HepG2 (cell line): ENCODE results near the gene FAM118B. TPM values are rescaled to one million over a fixed set of nuclear protein-coding genes. Genes with fewer than 3 reads are reported as not detected.
A peak's percentile ranks its signal among the peaks of the same experiment; 100 is the strongest.

Source experiments
- FOSL1 ChIP-seq: sonication (generic); formaldehyde crosslinking; IDR thresholded peaks from 2 replicates; pipeline ENCODE4 v1.9.0; 2021; ENCODE audit warnings: missing genetic modification reagents, borderline replicate concordance
- HMGA1 ChIP-seq: sonication (generic); formaldehyde crosslinking; conservative IDR thresholded peaks from 2 replicates; pipeline ENCODE4 v1.4.0; 2020; ENCODE audit warnings: missing genetic modification reagents
- HNRNPLL ChIP-seq: fragments of 200-400 bp; formaldehyde crosslinking; IDR thresholded peaks from 2 replicates; pipeline ENCODE4 v1.6.1; 2017; ENCODE audit warnings: mild to moderate bottlenecking, low read depth, low read length; ENCODE audit not compliant: poor library complexity, severe bottlenecking
- JDP2 ChIP-seq: sonication (generic); formaldehyde crosslinking; IDR thresholded peaks from 2 replicates; pipeline ENCODE4 v1.8.1; 2022; ENCODE audit warnings: missing genetic modification reagents, borderline replicate concordance
- NCOA1 ChIP-seq: sonication (generic); formaldehyde crosslinking; IDR thresholded peaks from 2 replicates; pipeline ENCODE4 v1.9.0; 2021; ENCODE audit warnings: missing genetic modification reagents
- POLR2A ChIP-seq, 2 experiments: IDR thresholded peaks; 2 replicates each; pipeline ENCODE4 v1.6.1; 2011; ENCODE audit warnings: low read depth in 2 of 2, low read length in 2 of 2, mild to moderate bottlenecking in 1 of 2, moderate library complexity in 1 of 2; ENCODE audit not compliant: insufficient read depth in 1 of 2
- SATB2 ChIP-seq: sonication (generic); formaldehyde crosslinking; IDR thresholded peaks from 2 replicates; pipeline ENCODE4 v1.5.0; 2020; ENCODE audit warnings: missing genetic modification reagents
- SRY ChIP-seq: sonication (generic); formaldehyde crosslinking; IDR thresholded peaks from 2 replicates; pipeline ENCODE4 v1.8.0; 2022; ENCODE audit warnings: mild to moderate bottlenecking, missing genetic modification reagents
- ZBTB1 ChIP-seq: sonication (generic); formaldehyde crosslinking; IDR thresholded peaks from 2 replicates; pipeline ENCODE4 v1.4.0; 2020; ENCODE audit warnings: missing genetic modification reagents, borderline replicate concordance
- ZEB1 ChIP-seq: IDR thresholded peaks from 2 replicates; pipeline ENCODE4 v1.6.1; 2012; ENCODE audit warnings: mild to moderate bottlenecking, low read depth, inconsistent platforms; ENCODE audit not compliant: insufficient replicate concordance
- ZNF101 ChIP-seq: sonication (generic); formaldehyde crosslinking; IDR thresholded peaks from 2 replicates; pipeline ENCODE4 v1.4.0; 2020; ENCODE audit warnings: mild to moderate bottlenecking, low read depth, missing genetic modification reagents, borderline replicate concordance
- ZNF20 ChIP-seq: sonication (generic); formaldehyde crosslinking; IDR thresholded peaks from 2 replicates; pipeline ENCODE4 v1.4.0; 2020; ENCODE audit warnings: mild to moderate bottlenecking, moderate library complexity, missing genetic modification reagents
- ZNF326 ChIP-seq: sonication (generic); formaldehyde crosslinking; IDR thresholded peaks from 2 replicates; pipeline ENCODE4 v1.4.0; 2020; ENCODE audit warnings: missing genetic modification reagents, borderline replicate concordance
- ZNF432 ChIP-seq: sonication (generic); formaldehyde crosslinking; IDR thresholded peaks from 2 replicates; pipeline ENCODE4 v1.5.0; 2020; ENCODE audit warnings: missing genetic modification reagents, mild to moderate bottlenecking, borderline replicate concordance
- polyA plus RNA-seq, 8 experiments: library from polyadenylated mRNA; depleted of rRNA in 3 of 8; stranded (reverse) in 7 of 8; unstranded in 1 of 8; fragments of >200 nt; fragmentation: Illumina TruSeq in 4 of 8; extraction: Trizol in 4 of 8; gene quantifications; 2 replicates each; pipeline versions ENCODE4 v1.2.1 to v1.2.3, GENCODE V29; 2011 to 2016; ENCODE audit warnings: low read depth in 4 of 8, missing spikeins in 1 of 8, mixed read lengths in 1 of 8; ENCODE audit not compliant: insufficient read depth in 1 of 8
- total RNA-seq, 5 experiments: library from RNA; depleted of rRNA; stranded (reverse); fragments of >200 nt; fragmentation: Illumina TruSeq; extraction: Trizol; gene quantifications; 2 replicates each; pipeline ENCODE4 v1.2.3, GENCODE V29; 2016; ENCODE audit warnings: low read depth in 1 of 5
- TF ChIP-seq, protein P1 (sequence below): sonication (generic); formaldehyde crosslinking; IDR thresholded peaks from 2 replicates; pipeline ENCODE4 v1.4.0; 2020; ENCODE audit warnings: missing genetic modification reagents, borderline replicate concordance
- TF ChIP-seq, protein P2 (sequence below): sonication (generic); formaldehyde crosslinking; IDR thresholded peaks from 2 replicates; pipeline ENCODE4 v1.8.0; 2022; ENCODE audit warnings: mild to moderate bottlenecking, missing genetic modification reagents, moderate library complexity
- TF ChIP-seq, protein P3 (sequence below): sonication (generic); formaldehyde crosslinking; IDR thresholded peaks from 2 replicates; pipeline ENCODE4 v1.9.0; 2021; ENCODE audit warnings: missing genetic modification reagents, borderline replicate concordance
- TF ChIP-seq, protein P4 (sequence below): sonication (generic); formaldehyde crosslinking; IDR thresholded peaks from 2 replicates; pipeline ENCODE4; 2020; ENCODE audit warnings: missing genetic modification reagents, mild to moderate bottlenecking, borderline replicate concordance

The FAM118B gene
- total and polyA plus RNA-seq, 2 of the 13 experiments (the other 11 are each of a cell fraction or from before 2014, with no cell fraction given): 10.2 to 25.7 TPM

DNA sequence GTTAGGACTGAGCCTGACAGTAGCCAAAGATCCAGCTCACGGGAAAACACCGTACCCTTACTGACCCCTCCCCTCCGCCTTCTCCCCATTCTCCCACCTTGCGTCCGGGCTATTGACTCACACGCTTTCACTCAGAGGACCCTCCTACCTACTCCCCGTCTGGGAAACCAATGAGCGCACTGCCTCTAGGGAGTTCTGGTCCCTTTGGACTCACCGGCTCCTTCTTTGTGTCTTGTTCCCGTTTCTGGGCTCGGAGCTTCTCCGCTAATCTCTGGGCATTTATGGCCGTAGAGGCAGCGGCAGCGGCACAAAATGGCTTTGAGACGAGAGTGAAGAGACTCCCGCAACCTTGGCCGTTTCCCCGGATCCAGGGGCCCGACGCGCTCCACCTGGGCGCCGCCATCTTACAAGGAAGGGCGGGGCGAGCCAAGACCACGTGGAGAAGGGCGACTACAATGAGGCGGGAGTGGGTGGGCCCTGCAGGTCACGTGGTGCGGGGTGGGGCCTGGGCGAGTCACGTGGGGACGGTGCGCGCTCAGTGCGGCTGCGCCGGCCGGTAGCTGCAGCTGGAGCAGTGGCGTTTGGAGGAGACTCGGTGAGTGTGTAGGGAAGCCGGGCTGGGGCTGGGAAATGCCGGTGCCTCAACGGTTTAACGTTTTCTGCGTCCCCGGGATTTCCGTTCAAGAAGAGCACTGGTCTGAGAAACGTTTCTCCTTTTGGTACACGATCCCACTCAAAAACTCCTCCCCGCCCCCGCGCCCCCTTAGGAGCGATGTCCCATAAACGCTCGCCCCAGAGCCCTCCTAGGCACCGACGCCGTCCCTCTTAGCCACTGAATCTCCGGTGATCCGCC, at the start of gene FAM118B, which contains the start of gene RPUSD4 (continued):
- TF ChIP-seq ZNF101 (CRISPR knock-in tag) (peak; percentile 94; the same call in 1 of the 2 replicates), ZEB1 (no peak), NCOA1 (CRISPR knock-in tag) (peak; percentile 94), ZNF20 (CRISPR knock-in tag) (no peak), SATB2 (CRISPR knock-in tag) (0 out of 2 replicates have a peak, but pooled peaks have one; percentile 70), JDP2 (CRISPR knock-in tag) (no peak), SRY (no peak), ZNF326 (no peak), HNRNPLL (peak; percentile 47), POLR2A (IDR thresholded peaks at IDR 0.05; ENCODE audit: insufficient read depth in 1 of 2, low read depth in 2 of 2, low read length in 2 of 2) (peak; percentile 87 to 91), ZNF432 (CRISPR knock-in tag) (no peak), FOSL1 (CRISPR knock-in tag) (no peak), ZBTB1 (no peak), HMGA1 (CRISPR knock-in tag) (no peak)
- TF ChIP-seq, protein P1, sequence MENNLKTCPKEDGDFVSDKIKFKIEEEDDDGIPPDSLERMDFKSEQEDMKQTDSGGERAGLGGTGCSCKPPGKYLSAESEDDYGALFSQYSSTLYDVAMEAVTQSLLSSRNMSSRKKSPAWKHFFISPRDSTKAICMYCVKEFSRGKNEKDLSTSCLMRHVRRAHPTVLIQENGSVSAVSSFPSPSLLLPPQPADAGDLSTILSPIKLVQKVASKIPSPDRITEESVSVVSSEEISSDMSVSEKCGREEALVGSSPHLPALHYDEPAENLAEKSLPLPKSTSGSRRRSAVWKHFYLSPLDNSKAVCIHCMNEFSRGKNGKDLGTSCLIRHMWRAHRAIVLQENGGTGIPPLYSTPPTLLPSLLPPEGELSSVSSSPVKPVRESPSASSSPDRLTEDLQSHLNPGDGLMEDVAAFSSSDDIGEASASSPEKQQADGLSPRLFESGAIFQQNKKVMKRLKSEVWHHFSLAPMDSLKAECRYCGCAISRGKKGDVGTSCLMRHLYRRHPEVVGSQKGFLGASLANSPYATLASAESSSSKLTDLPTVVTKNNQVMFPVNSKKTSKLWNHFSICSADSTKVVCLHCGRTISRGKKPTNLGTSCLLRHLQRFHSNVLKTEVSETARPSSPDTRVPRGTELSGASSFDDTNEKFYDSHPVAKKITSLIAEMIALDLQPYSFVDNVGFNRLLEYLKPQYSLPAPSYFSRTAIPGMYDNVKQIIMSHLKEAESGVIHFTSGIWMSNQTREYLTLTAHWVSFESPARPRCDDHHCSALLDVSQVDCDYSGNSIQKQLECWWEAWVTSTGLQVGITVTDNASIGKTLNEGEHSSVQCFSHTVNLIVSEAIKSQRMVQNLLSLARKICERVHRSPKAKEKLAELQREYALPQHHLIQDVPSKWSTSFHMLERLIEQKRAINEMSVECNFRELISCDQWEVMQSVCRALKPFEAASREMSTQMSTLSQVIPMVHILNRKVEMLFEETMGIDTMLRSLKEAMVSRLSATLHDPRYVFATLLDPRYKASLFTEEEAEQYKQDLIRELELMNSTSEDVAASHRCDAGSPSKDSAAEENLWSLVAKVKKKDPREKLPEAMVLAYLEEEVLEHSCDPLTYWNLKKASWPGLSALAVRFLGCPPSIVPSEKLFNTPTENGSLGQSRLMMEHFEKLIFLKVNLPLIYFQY (CRISPR knock-in tag): 0 out of 2 replicates have a peak, but pooled peaks have one; percentile 50
- TF ChIP-seq, protein P2, sequence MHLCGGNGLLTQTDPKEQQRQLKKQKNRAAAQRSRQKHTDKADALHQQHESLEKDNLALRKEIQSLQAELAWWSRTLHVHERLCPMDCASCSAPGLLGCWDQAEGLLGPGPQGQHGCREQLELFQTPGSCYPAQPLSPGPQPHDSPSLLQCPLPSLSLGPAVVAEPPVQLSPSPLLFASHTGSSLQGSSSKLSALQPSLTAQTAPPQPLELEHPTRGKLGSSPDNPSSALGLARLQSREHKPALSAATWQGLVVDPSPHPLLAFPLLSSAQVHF: no peak
- TF ChIP-seq, protein P3, sequence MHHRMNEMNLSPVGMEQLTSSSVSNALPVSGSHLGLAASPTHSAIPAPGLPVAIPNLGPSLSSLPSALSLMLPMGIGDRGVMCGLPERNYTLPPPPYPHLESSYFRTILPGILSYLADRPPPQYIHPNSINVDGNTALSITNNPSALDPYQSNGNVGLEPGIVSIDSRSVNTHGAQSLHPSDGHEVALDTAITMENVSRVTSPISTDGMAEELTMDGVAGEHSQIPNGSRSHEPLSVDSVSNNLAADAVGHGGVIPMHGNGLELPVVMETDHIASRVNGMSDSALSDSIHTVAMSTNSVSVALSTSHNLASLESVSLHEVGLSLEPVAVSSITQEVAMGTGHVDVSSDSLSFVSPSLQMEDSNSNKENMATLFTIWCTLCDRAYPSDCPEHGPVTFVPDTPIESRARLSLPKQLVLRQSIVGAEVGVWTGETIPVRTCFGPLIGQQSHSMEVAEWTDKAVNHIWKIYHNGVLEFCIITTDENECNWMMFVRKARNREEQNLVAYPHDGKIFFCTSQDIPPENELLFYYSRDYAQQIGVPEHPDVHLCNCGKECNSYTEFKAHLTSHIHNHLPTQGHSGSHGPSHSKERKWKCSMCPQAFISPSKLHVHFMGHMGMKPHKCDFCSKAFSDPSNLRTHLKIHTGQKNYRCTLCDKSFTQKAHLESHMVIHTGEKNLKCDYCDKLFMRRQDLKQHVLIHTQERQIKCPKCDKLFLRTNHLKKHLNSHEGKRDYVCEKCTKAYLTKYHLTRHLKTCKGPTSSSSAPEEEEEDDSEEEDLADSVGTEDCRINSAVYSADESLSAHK (CRISPR knock-in tag): no peak
- TF ChIP-seq, protein P4, sequence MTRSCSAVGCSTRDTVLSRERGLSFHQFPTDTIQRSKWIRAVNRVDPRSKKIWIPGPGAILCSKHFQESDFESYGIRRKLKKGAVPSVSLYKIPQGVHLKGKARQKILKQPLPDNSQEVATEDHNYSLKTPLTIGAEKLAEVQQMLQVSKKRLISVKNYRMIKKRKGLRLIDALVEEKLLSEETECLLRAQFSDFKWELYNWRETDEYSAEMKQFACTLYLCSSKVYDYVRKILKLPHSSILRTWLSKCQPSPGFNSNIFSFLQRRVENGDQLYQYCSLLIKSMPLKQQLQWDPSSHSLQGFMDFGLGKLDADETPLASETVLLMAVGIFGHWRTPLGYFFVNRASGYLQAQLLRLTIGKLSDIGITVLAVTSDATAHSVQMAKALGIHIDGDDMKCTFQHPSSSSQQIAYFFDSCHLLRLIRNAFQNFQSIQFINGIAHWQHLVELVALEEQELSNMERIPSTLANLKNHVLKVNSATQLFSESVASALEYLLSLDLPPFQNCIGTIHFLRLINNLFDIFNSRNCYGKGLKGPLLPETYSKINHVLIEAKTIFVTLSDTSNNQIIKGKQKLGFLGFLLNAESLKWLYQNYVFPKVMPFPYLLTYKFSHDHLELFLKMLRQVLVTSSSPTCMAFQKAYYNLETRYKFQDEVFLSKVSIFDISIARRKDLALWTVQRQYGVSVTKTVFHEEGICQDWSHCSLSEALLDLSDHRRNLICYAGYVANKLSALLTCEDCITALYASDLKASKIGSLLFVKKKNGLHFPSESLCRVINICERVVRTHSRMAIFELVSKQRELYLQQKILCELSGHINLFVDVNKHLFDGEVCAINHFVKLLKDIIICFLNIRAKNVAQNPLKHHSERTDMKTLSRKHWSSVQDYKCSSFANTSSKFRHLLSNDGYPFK: peak; percentile 92
